HEK293T (cell line): Measurements from ENCODE around the gene CFDP1.
A peak's percentile ranks its signal among the peaks of the same experiment; 100 is the strongest.

Source experiments
- CTCF ChIA-PET: fragments of 350-600 bp; formaldehyde crosslinking; extraction: SDS; loops from one replicate; lab custom pipeline; 2021; ENCODE audit warnings: antibody characterized with exemption, inconsistent platforms; lab: Yijun Ruan, JAX
- POLR2A ChIA-PET: fragments of 350-600 bp; formaldehyde crosslinking; extraction: SDS; loops from one replicate; lab custom pipeline; 2020; ENCODE audit warnings: antibody characterized with exemption, inconsistent platforms; lab: Yijun Ruan, JAX
- DNase-seq: peaks from one replicate; pipeline ENCODE4 v3.0.0; 2012; ENCODE audit warnings: mixed read lengths; ENCODE audit errors: extremely low spot score
- ARNT ChIP-seq: fragments of 450-650 bp; IDR thresholded peaks from 2 replicates; pipeline ENCODE4 v1.6.1; 2017; ENCODE audit warnings: mild to moderate bottlenecking
- BHLHE40 ChIP-seq: fragments of 450-650 bp; IDR thresholded peaks from 2 replicates; pipeline ENCODE4 v1.6.1; 2016; ENCODE audit warnings: mild to moderate bottlenecking, moderate library complexity, borderline replicate concordance
- CTBP1 ChIP-seq: fragments of 450-650 bp; IDR thresholded peaks from 2 replicates; pipeline ENCODE4 v1.6.1; 2016; ENCODE audit warnings: borderline replicate concordance
- ELF4 ChIP-seq: fragments of 450-650 bp; IDR thresholded peaks from 2 replicates; pipeline ENCODE4 v1.6.1; 2017; ENCODE audit warnings: antibody characterized with exemption
- FOXA1 ChIP-seq: fragments of 450-650 bp; IDR thresholded peaks from 2 replicates; pipeline ENCODE4 v1.6.1; 2016; ENCODE audit warnings: mild to moderate bottlenecking
- FOXK2 ChIP-seq: fragments of 450-650 bp; IDR thresholded peaks from 2 replicates; pipeline ENCODE4 v1.6.1; 2016; ENCODE audit warnings: mild to moderate bottlenecking
- FOXM1 ChIP-seq: fragments of 450-650 bp; IDR thresholded peaks from 2 replicates; pipeline ENCODE4 v1.6.1; 2017; ENCODE audit warnings: mild to moderate bottlenecking, borderline replicate concordance
- HDGF ChIP-seq: fragments of 450-650 bp; IDR thresholded peaks from 2 replicates; pipeline ENCODE4 v1.6.1; 2017; ENCODE audit warnings: antibody characterized with exemption, borderline replicate concordance
- L3MBTL2 ChIP-seq: fragments of 450-650 bp; conservative IDR thresholded peaks from 2 replicates; pipeline ENCODE4 v1.6.1; 2016; ENCODE audit warnings: mild to moderate bottlenecking
- LEF1 ChIP-seq: fragments of 450-650 bp; IDR thresholded peaks from 2 replicates; pipeline ENCODE4 v1.6.1; 2017; ENCODE audit warnings: mild to moderate bottlenecking, borderline replicate concordance
- NFRKB ChIP-seq: fragments of 450-650 bp; IDR thresholded peaks from 2 replicates; pipeline ENCODE4 v1.6.1; 2016; ENCODE audit warnings: mild to moderate bottlenecking, moderate library complexity
- PKNOX1 ChIP-seq: fragments of 450-650 bp; IDR thresholded peaks from 2 replicates; pipeline ENCODE4 v1.6.1; 2016
- SP1 ChIP-seq: fragments of 450-650 bp; IDR thresholded peaks from 2 replicates; pipeline ENCODE4 v1.6.1; 2017
- SUZ12 ChIP-seq: fragments of 450-650 bp; IDR thresholded peaks from 2 replicates; pipeline ENCODE4 v1.6.1; 2016; ENCODE audit warnings: mild to moderate bottlenecking
- TARDBP ChIP-seq: fragments of 450-650 bp; IDR thresholded peaks from 2 replicates; pipeline ENCODE4 v1.6.1; 2016
- ZNF384 ChIP-seq: fragments of 450-650 bp; IDR thresholded peaks from 2 replicates; pipeline ENCODE4 v1.6.1; 2016

CFDP1 gene

GRCh38 chr16:75252946-75253911, 180.1 kb downstream of the CFDP1 start:
- CTCF ChIA-PET, result interaction anchor here (0.6 kb wide), 1 partner anchor 75 kb away, joined by 6 read pairs; no protein-coding TSS in a partner anchor
- POLR2A ChIA-PET, result no interaction called here
- DNase-seq, result no peak
- no peak for TF ChIP-seq ELF4
- TF ChIP-seq FOXK2, result no peak
- no peak for TF ChIP-seq TARDBP
- TF ChIP-seq ARNT, result no peak

GRCh38 chr16:75252049-75252864, 181.0 kb downstream of the CFDP1 start:
- CTCF ChIA-PET, result interaction anchor here (0.6 kb wide), 1 partner anchor 76 kb away, joined by 6 read pairs; no protein-coding TSS in a partner anchor
- no peak for DNase-seq
- no peak for TF ChIP-seq FOXK2
- 0 out of 2 replicates have a peak, but pooled peaks have one; percentile 12 for TF ChIP-seq HDGF
- POLR2A ChIA-PET, result no interaction called here

- TF ChIP-seq FOXK2 (no peak), NFRKB (no peak), HDGF (no peak), ARNT (0 out of 2 replicates have a peak, but pooled peaks have one; percentile 22), FOXA1 (no peak), LEF1 (no peak), FOXM1 (peak; percentile 42; the same call in 1 of the 2 replicates)
- DNase-seq, result peak; percentile 86
- ChIA-PET POLR2A (interaction anchor here (1.1 kb wide), 1 partner anchor 396 kb away, joined by 3 read pairs; the partner anchor contains the start of genes KARS1 and TERF2IP), CTCF (interaction anchor here (1.4 kb wide), 1 partner anchor 52 kb away, joined by 3 read pairs; no protein-coding TSS in a partner anchor)
Observed at GRCh38 chr16:75251280-75252048, 181.8 kb downstream of the CFDP1 start, which contains the start of gene BCAR1. TSS of gene BCAR1 (minus strand) at chr16:75251624. CDS start at chr16:75251482, 142 bp downstream.

GRCh38 chr16:75250809-75251279, 182.5 kb downstream of the CFDP1 start:
- peak; percentile 62 for DNase-seq
- POLR2A ChIA-PET, result interaction anchor here (1.1 kb wide), 2 partner anchors 213 to 397 kb away, joined by 3 read pairs; partner anchors contain the start of genes KARS1, TERF2IP and TMEM170A
- CTCF ChIA-PET, result interaction anchor here (1.0 to 1.4 kb wide), 2 partner anchors 31 to 52 kb away, joined by 3 read pairs; no protein-coding TSS in a partner anchor
- TF ChIP-seq ELF4 (no peak), LEF1 (no peak), BHLHE40 (no peak), FOXA1 (no peak), TARDBP (no peak), FOXK2 (no peak), SUZ12 (no peak), CTBP1 (no peak), PKNOX1 (no peak), NFRKB (no peak), HDGF (no peak), L3MBTL2 (no peak), ZNF384 (no peak)

- POLR2A ChIA-PET, result interaction anchor here (1.1 kb wide), 2 partner anchors 214 to 397 kb away, joined by 3 read pairs; partner anchors contain the start of genes KARS1, TERF2IP and TMEM170A
Observed at GRCh38 chr16:75250089-75250808, 183.1 kb downstream of the CFDP1 start.

More at GRCh38 chr16:75250089-75250808, 183.1 kb downstream of the CFDP1 start:
- CTCF ChIA-PET, result interaction anchor here (1.0 to 1.4 kb wide), 2 partner anchors 32 to 51 kb away, joined by 3 read pairs; no protein-coding TSS in a partner anchor
- DNase-seq, result no peak
- TF ChIP-seq ARNT, result no peak
- no peak for TF ChIP-seq ELF4
- TF ChIP-seq BHLHE40, result no peak
- no peak for TF ChIP-seq SP1
- TF ChIP-seq L3MBTL2, result no peak
- TF ChIP-seq ZNF384, result no peak
- TF ChIP-seq FOXK2, result no peak
- TF ChIP-seq TARDBP, result no peak
- TF ChIP-seq NFRKB, result no peak
- no peak for TF ChIP-seq SUZ12
- no peak for TF ChIP-seq LEF1
- no peak for TF ChIP-seq HDGF
- no peak for TF ChIP-seq PKNOX1
- no peak for TF ChIP-seq FOXA1
- TF ChIP-seq CTBP1, result no peak
